ENCODE measurements around the gene PLA2G4F.
"Not testable (repeated sequence)": the region's sequence is repeated elsewhere in the genome, so short reads cannot be mapped to it uniquely, and the experiment has no call there.

Gene PLA2G4F

GRCh38 chr15:42110367-42110766 lies 46.1 kb downstream of the PLA2G4F start:
- Histone ChIP-seq H3K4me3 (no peak overlapping the region), H3K27ac (no peak overlapping the region)

- no peak overlapping the region for H3K4me3 ChIP-seq
- peak overlapping the region in 2 of 21 experiments; percentile 21 to 54 for H3K27ac ChIP-seq
Observed at GRCh38 chr15:42108806-42109205, 47.6 kb downstream of the PLA2G4F start.

GRCh38 chr15:42108189-42108588 lies 48.2 kb downstream of the PLA2G4F start:
- no peak overlapping the region for H3K4me3 ChIP-seq
- H3K27ac ChIP-seq: peak overlapping the region in 2 of 21 experiments; percentile 14 to 54

GRCh38 chr15:42107473-42107872 lies 49.0 kb downstream of the PLA2G4F start:
- H3K27ac ChIP-seq: peak overlapping the region in 6 of 21 experiments; percentile 14 to 54 (median 36)
- no peak overlapping the region for H3K4me3 ChIP-seq

- no peak overlapping the region for H3K4me3 ChIP-seq
- H3K27ac ChIP-seq: peak overlapping the region in 3 of 21 experiments; percentile 7 to 50 (median 38)
Observed at GRCh38 chr15:42106288-42106687, 50.1 kb downstream of the PLA2G4F start.

- no peak overlapping the region for H3K4me3 ChIP-seq
- no peak overlapping the region for H3K27ac ChIP-seq
Observed at GRCh38 chr15:42104095-42104891, 52.1 kb downstream of the PLA2G4F start.

- no peak overlapping the region for H3K4me3 ChIP-seq
- H3K27ac ChIP-seq: no peak overlapping the region
Observed at GRCh38 chr15:42102646-42103235, 53.7 kb downstream of the PLA2G4F start.

- no peak overlapping the region for H3K27ac ChIP-seq
- no peak overlapping the region for H3K4me3 ChIP-seq
Observed at GRCh38 chr15:42101861-42102260, 54.6 kb downstream of the PLA2G4F start.

- Histone ChIP-seq H3K4me3 (no peak overlapping the region), H3K27ac (peak overlapping the region in 8 of 21 experiments; percentile 5 to 61 (median 50))
Observed at GRCh38 chr15:42100021-42100800, 56.2 kb downstream of the PLA2G4F start.

- Histone ChIP-seq H3K4me3 (no peak overlapping the region), H3K27ac (no peak overlapping the region)
Observed at GRCh38 chr15:42097018-42097417, 59.4 kb downstream of the PLA2G4F start.

- H3K4me3 ChIP-seq: no peak within 1 kb of the TSS
- H3K27ac ChIP-seq: peak within 1 kb of the TSS in 12 of 21 experiments; percentile 20 to 77 (median 56)
Observed at GRCh38 chr15:42094512-42094963, 61.9 kb downstream of the PLA2G4F start, which contains the start of gene PLA2G4D. Gene PLA2G4D, minus strand, starts transcription at chr15:42094562. Its CDS starts 103 bp downstream, at chr15:42094459.

- Histone ChIP-seq H3K27ac (peak overlapping the region in 10 of 21 experiments; percentile 20 to 72 (median 56)), H3K4me3 (no peak overlapping the region)
Observed at GRCh38 chr15:42093966-42094365, 62.5 kb downstream of the PLA2G4F start.

GRCh38 chr15:42092398-42093318 lies 63.8 kb downstream of the PLA2G4F start:
- Histone ChIP-seq H3K4me3 (no peak overlapping the region), H3K27ac (peak overlapping the region in 13 of 21 experiments; percentile 5 to 77 (median 51))

GRCh38 chr15:42091753-42092397 lies 64.6 kb downstream of the PLA2G4F start:
- H3K27ac ChIP-seq: peak overlapping the region in 5 of 21 experiments; percentile 4 to 77 (median 39)
- H3K4me3 ChIP-seq: not testable (repeated sequence)

GRCh38 chr15:42090781-42091180 lies 65.7 kb downstream of the PLA2G4F start:
- Histone ChIP-seq H3K27ac (no peak overlapping the region), H3K4me3 (no peak overlapping the region)

- Histone ChIP-seq H3K4me3 (no peak overlapping the region), H3K27ac (no peak overlapping the region)
Observed at GRCh38 chr15:42090370-42090769, 66.1 kb downstream of the PLA2G4F start.

- H3K4me3 ChIP-seq: no peak overlapping the region
- H3K27ac ChIP-seq: no peak overlapping the region
Observed at GRCh38 chr15:42089942-42090341, 66.5 kb downstream of the PLA2G4F start.

Data from skin epidermis (tissue), 12 donors.